Right lobe of liver (tissue), 4 donors: ENCODE data around the gene PLXNB1.

ENCODE experiments used
- POLR2A ChIP-seq: fragments of 450-650 bp; IDR thresholded peaks from one replicate; pipeline ENCODE4 v1.6.1; 2017; ENCODE audit warnings: antibody characterized with exemption, mild to moderate bottlenecking
- TF ChIP-seq, protein P1 (sequence below), 4 donors: fragments of 200-600 bp in 3 of 4; fragments of 450-650 bp in 1 of 4; IDR thresholded peaks; one replicate each; pipeline versions ENCODE4 v1.5.1 to v1.8.0; 2016 to 2022; ENCODE audit warnings: antibody characterized with exemption in 4 of 4, mild to moderate bottlenecking in 2 of 4
- donor health status: DM: no; HTN: no; CAD: no.
- donor health status: DM: no; HTN: no; CAD: no.
- donor health status: DM: no; HTN: yes; CAD: no.

DNA sequence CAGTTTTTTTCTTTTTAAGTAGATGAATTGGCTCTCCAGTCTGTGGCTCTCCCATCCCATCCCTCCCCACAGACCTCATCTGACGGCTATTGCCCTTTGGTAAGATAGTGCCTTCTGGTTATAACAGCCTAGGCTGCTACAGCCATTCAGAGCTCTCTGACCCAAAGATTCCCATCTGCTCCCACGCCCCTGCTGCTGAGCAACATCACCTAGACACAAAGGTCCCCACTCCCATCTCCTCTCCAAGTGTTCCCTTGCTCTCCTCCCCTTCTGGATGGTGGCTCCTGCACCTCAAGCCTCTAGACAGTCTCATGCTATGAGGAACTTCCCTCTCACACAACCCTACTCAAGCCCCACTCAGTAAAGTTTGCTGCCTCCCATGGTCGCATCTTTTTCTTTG is 34.2 kb downstream of the PLXNB1 start:
- TF ChIP-seq, protein P1, sequence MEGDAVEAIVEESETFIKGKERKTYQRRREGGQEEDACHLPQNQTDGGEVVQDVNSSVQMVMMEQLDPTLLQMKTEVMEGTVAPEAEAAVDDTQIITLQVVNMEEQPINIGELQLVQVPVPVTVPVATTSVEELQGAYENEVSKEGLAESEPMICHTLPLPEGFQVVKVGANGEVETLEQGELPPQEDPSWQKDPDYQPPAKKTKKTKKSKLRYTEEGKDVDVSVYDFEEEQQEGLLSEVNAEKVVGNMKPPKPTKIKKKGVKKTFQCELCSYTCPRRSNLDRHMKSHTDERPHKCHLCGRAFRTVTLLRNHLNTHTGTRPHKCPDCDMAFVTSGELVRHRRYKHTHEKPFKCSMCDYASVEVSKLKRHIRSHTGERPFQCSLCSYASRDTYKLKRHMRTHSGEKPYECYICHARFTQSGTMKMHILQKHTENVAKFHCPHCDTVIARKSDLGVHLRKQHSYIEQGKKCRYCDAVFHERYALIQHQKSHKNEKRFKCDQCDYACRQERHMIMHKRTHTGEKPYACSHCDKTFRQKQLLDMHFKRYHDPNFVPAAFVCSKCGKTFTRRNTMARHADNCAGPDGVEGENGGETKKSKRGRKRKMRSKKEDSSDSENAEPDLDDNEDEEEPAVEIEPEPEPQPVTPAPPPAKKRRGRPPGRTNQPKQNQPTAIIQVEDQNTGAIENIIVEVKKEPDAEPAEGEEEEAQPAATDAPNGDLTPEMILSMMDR (IDR thresholded peaks at IDR 0.05), result no peak
- no peak for TF ChIP-seq POLR2A
